HEK293 (cell line): Measurements from ENCODE around the gene HSD3B1.

Experiments used
- CTCF ChIA-PET: fragments of 350-600 bp; formaldehyde crosslinking; extraction: SDS; loops from one replicate; lab custom pipeline; 2021; ENCODE audit warnings: antibody characterized with exemption; lab: Yijun Ruan, JAX
- POLR2A ChIA-PET: fragments of 300-600 bp; formaldehyde crosslinking; extraction: SDS; loops from one replicate; lab custom pipeline; 2020; ENCODE audit warnings: antibody characterized with exemption, inconsistent platforms; lab: Yijun Ruan, JAX
- H3K27ac ChIP-seq: fragments of 200-500 bp; sonication (Bioruptor generic); 2 replicates; pipeline ENCODE4 v1.5.1; 2014; ENCODE audit warnings: low read depth, low read length, control low read depth, inconsistent platforms; ENCODE audit errors: extremely low read depth
- H3K36me3 ChIP-seq, 2 experiments: fragments of 200-500 bp in 1 of 2; sonication (Bioruptor generic) in 1 of 2; 1 replicate in 1 of 2; 2 replicates in 1 of 2; pipeline ENCODE4 v1.5.1; 2014 to 2017; ENCODE audit warnings: inconsistent platforms in 2 of 2, low read length in 2 of 2; ENCODE audit not compliant: control insufficient read depth in 2 of 2, insufficient read depth in 1 of 2
- H3K4me1 ChIP-seq: fragments of 200-500 bp; sonication (Bioruptor generic); 2 replicates; pipeline ENCODE4 v1.5.1; 2014; ENCODE audit warnings: mild to moderate bottlenecking, low read length, inconsistent platforms; ENCODE audit not compliant: control insufficient read depth, insufficient read depth
- H3K4me3 ChIP-seq: 2 replicates; pipeline ENCODE4 v1.5.1; 2011; ENCODE audit warnings: low read depth, mild to moderate bottlenecking, control low read depth, low read length, moderate library complexity
- H3K9me3 ChIP-seq: fragments of 200-500 bp; sonication (Bioruptor generic); 2 replicates; pipeline ENCODE4 v1.5.1; 2014; ENCODE audit warnings: low read depth, low read length, inconsistent platforms; ENCODE audit not compliant: control insufficient read depth, insufficient read depth
- KLF10 ChIP-seq: fragments of 450-650 bp; IDR thresholded peaks from 2 replicates; pipeline ENCODE4 v1.5.1; 2018; ENCODE audit warnings: missing biosample characterization, mild to moderate bottlenecking, missing genetic modification characterization
- KLF7 ChIP-seq: fragments of 450-650 bp; formaldehyde crosslinking; IDR thresholded peaks from 2 replicates; pipeline ENCODE4 v1.5.1; 2016; ENCODE audit warnings: missing biosample characterization, missing genetic modification characterization, borderline replicate concordance
- KLF8 ChIP-seq: fragments of 450-650 bp; formaldehyde crosslinking; IDR thresholded peaks from 2 replicates; pipeline ENCODE4 v1.5.1; 2016; ENCODE audit warnings: missing biosample characterization, missing genetic modification characterization
- MZF1 ChIP-seq: fragments of 450-650 bp; formaldehyde crosslinking; IDR thresholded peaks from 2 replicates; pipeline ENCODE4 v1.5.1; 2017; ENCODE audit warnings: missing biosample characterization, missing genetic modification characterization, borderline replicate concordance
- SETDB1 ChIP-seq: IDR thresholded peaks from one replicate; pipeline ENCODE4 v1.6.1; 2017; ENCODE audit warnings: mild to moderate bottlenecking, low read length, moderate library complexity, mixed read lengths; ENCODE audit not compliant: insufficient read length
- ZBTB20 ChIP-seq: fragments of 450-650 bp; formaldehyde crosslinking; IDR thresholded peaks from 2 replicates; pipeline ENCODE4 v1.5.1; 2016; ENCODE audit warnings: missing biosample characterization, missing genetic modification characterization
- ZBTB7A ChIP-seq: fragments of 450-650 bp; formaldehyde crosslinking; IDR thresholded peaks from 2 replicates; pipeline ENCODE4 v1.5.1; 2016; ENCODE audit warnings: low read depth, missing biosample characterization, missing genetic modification characterization
- ZFP37 ChIP-seq: fragments of 450-650 bp; formaldehyde crosslinking; IDR thresholded peaks from 2 replicates; pipeline ENCODE4 v1.5.1; 2016; ENCODE audit warnings: missing biosample characterization, missing genetic modification characterization
- ZNF169 ChIP-seq: fragments of 450-650 bp; formaldehyde crosslinking; IDR thresholded peaks from 2 replicates; pipeline ENCODE4 v1.5.1; 2016; ENCODE audit warnings: missing biosample characterization, missing genetic modification characterization
- ZNF2 ChIP-seq: fragments of 450-650 bp; formaldehyde crosslinking; IDR thresholded peaks from 2 replicates; pipeline ENCODE4 v1.5.1; 2016; ENCODE audit warnings: missing biosample characterization, missing genetic modification characterization
- ZNF211 ChIP-seq: fragments of 450-650 bp; formaldehyde crosslinking; IDR thresholded peaks from 2 replicates; pipeline ENCODE4 v1.5.1; 2016; ENCODE audit warnings: low read depth, missing biosample characterization, missing genetic modification characterization
- ZNF350 ChIP-seq: fragments of 450-650 bp; formaldehyde crosslinking; IDR thresholded peaks from 2 replicates; pipeline ENCODE4 v1.5.0; 2017; ENCODE audit warnings: missing biosample characterization, mild to moderate bottlenecking, missing genetic modification characterization
- ZNF354C ChIP-seq: fragments of 450-650 bp; formaldehyde crosslinking; IDR thresholded peaks from 2 replicates; pipeline ENCODE4 v1.5.1; 2016; ENCODE audit warnings: missing biosample characterization, missing genetic modification characterization, low read depth, borderline replicate concordance
- ZNF366 ChIP-seq: fragments of 450-650 bp; formaldehyde crosslinking; conservative IDR thresholded peaks from 2 replicates; pipeline ENCODE4 v1.5.1; 2016; ENCODE audit warnings: missing biosample characterization, missing genetic modification characterization
- ZNF48 ChIP-seq: fragments of 450-650 bp; formaldehyde crosslinking; IDR thresholded peaks from 2 replicates; pipeline ENCODE4 v1.5.1; 2016; ENCODE audit warnings: missing biosample characterization, missing genetic modification characterization
- ZNF571 ChIP-seq: fragments of 450-650 bp; formaldehyde crosslinking; IDR thresholded peaks from 2 replicates; pipeline ENCODE4 v1.5.0; 2017; ENCODE audit warnings: missing biosample characterization, missing genetic modification characterization
- ZNF629 ChIP-seq: fragments of 450-650 bp; formaldehyde crosslinking; IDR thresholded peaks from 2 replicates; pipeline ENCODE4 v1.5.1; 2017; ENCODE audit warnings: missing biosample characterization, missing genetic modification characterization
- ZNF670 ChIP-seq: fragments of 450-650 bp; formaldehyde crosslinking; IDR thresholded peaks from 2 replicates; pipeline ENCODE4 v1.5.1; 2016; ENCODE audit warnings: missing biosample characterization, missing genetic modification characterization, low read depth
- ZNF747 ChIP-seq: fragments of 450-650 bp; formaldehyde crosslinking; IDR thresholded peaks from 2 replicates; pipeline ENCODE4 v1.5.1; 2016; ENCODE audit warnings: missing biosample characterization, missing genetic modification characterization
- ZNF776 ChIP-seq: fragments of 450-650 bp; formaldehyde crosslinking; IDR thresholded peaks from 2 replicates; pipeline ENCODE4 v1.5.0; 2017; ENCODE audit warnings: missing biosample characterization, missing genetic modification characterization, borderline replicate concordance
- ZNF785 ChIP-seq: fragments of 450-650 bp; formaldehyde crosslinking; IDR thresholded peaks from 2 replicates; pipeline ENCODE4 v1.5.1; 2016; ENCODE audit warnings: missing biosample characterization, missing genetic modification characterization
- TF ChIP-seq, protein P1 (sequence below): fragments of 450-650 bp; formaldehyde crosslinking; IDR thresholded peaks from 2 replicates; pipeline ENCODE4 v1.5.1; 2016; ENCODE audit warnings: missing biosample characterization, missing genetic modification characterization
- TF ChIP-seq, protein P2 (sequence below): fragments of 450-650 bp; formaldehyde crosslinking; IDR thresholded peaks from 2 replicates; pipeline ENCODE4 v1.5.1; 2017; ENCODE audit warnings: missing biosample characterization, mild to moderate bottlenecking, missing genetic modification characterization, moderate library complexity
- TF ChIP-seq, protein P3 (sequence below): fragments of 450-650 bp; formaldehyde crosslinking; IDR thresholded peaks from 2 replicates; pipeline ENCODE4 v1.5.1; 2017; ENCODE audit warnings: missing biosample characterization, missing genetic modification characterization
- TF ChIP-seq, protein P4 (sequence below): fragments of 450-650 bp; formaldehyde crosslinking; IDR thresholded peaks from 2 replicates; pipeline ENCODE4 v1.5.1; 2016; ENCODE audit warnings: missing biosample characterization, missing genetic modification characterization, borderline replicate concordance

The HSD3B1 gene

DNA sequence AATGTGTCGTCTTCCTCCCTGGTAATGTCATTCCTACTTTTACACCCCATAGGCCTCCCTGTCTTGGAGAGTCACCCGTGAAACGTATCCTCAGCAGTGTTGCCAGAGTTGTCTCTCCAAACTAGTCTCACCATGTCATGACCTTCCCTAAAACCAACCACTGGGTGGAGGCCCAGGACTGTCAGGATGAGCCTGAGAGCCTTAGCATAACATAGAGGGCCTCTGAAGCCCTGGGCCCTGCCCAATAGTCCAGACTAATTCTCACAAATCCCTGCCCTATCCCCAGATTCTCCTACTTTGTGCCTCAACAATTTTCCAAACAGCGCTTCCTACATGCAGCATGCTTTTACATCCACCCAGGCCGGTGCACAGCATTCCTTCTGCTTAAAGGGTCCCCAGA, 29.3 kb upstream of the HSD3B1 start:
- H3K9me3 ChIP-seq = no peaks in the 10 kb centered on the region
- H3K27ac ChIP-seq = no peak overlapping the region
- no peak overlapping the region for H3K4me3 ChIP-seq
- no peaks in the 10 kb centered on the region for H3K4me1 ChIP-seq
- no peaks in the 10 kb centered on the region for H3K36me3 ChIP-seq
- TF ChIP-seq, protein P1, sequence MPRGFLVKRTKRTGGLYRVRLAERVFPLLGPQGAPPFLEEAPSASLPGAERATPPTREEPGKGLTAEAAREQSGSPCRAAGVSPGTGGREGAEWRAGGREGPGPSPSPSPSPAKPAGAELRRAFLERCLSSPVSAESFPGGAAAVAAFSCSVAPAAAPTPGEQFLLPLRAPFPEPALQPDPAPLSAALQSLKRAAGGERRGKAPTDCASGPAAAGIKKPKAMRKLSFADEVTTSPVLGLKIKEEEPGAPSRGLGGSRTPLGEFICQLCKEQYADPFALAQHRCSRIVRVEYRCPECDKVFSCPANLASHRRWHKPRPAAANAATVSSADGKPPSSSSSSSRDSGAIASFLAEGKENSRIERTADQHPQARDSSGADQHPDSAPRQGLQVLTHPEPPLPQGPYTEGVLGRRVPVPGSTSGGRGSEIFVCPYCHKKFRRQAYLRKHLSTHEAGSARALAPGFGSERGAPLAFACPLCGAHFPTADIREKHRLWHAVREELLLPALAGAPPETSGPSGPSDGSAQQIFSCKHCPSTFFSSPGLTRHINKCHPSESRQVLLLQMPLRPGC (tag by site-specific recombination) = no peak
- TF ChIP-seq KLF10 (tag by site-specific recombination) = no peak
- TF ChIP-seq ZNF169 (tag by site-specific recombination) = no peak
- no peak for TF ChIP-seq ZNF629 (tag by site-specific recombination)
- TF ChIP-seq ZBTB20 = no peak
- TF ChIP-seq ZNF211 (tag by site-specific recombination) = no peak
- TF ChIP-seq KLF8 (tag by site-specific recombination) = no peak
- TF ChIP-seq ZNF571 (tag by site-specific recombination) = no peak
- TF ChIP-seq ZNF785 = no peak
- no peak for TF ChIP-seq ZNF747
- TF ChIP-seq ZFP37 = no peak
- no peak for TF ChIP-seq ZNF48
- no peak for TF ChIP-seq ZBTB7A (tag by site-specific recombination)
- ChIA-PET POLR2A (no interaction called here), CTCF (interaction anchor here (1.4 to 3.2 kb wide), 2 partner anchors 11 to 66 kb away, joined by 3 to 12 read pairs; no protein-coding TSS in a partner anchor)

DNA sequence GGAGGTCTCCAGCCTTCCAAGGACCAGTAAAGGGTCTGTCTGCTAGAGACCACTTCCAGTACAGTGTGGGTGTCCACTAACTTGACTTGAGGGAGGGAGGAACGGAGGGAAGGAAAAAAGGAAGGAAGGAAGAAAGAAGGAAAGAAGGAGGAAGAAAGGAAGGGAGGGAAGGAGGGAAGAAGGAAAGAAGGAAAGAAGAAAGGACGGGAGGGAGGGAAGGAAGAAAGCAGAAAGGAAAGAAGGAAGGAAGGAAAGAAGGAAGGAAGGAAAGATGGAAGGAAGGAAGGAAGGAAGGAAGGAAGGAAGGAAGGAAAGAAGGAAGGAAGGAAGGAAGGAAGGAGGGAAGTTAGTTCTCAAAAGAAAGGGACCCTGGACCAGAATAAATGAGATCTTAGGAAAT, 26.8 kb upstream of the HSD3B1 start:
- TF ChIP-seq MZF1 (tag by site-specific recombination) (no peak), ZNF366 (tag by site-specific recombination) (peak; percentile 86)
- H3K36me3 ChIP-seq = no peaks in the 10 kb centered on the region
- no peaks in the 10 kb centered on the region for H3K9me3 ChIP-seq
- ChIA-PET CTCF (interaction anchor here (0.6 to 0.9 kb wide), 2 partner anchors 214 to 488 kb away, joined by 3 to 6 read pairs; no protein-coding TSS in a partner anchor), POLR2A (no interaction called here)
- no peaks in the 10 kb centered on the region for H3K4me1 ChIP-seq
- H3K4me3 ChIP-seq = no peak overlapping the region
- no peak overlapping the region for H3K27ac ChIP-seq

DNA sequence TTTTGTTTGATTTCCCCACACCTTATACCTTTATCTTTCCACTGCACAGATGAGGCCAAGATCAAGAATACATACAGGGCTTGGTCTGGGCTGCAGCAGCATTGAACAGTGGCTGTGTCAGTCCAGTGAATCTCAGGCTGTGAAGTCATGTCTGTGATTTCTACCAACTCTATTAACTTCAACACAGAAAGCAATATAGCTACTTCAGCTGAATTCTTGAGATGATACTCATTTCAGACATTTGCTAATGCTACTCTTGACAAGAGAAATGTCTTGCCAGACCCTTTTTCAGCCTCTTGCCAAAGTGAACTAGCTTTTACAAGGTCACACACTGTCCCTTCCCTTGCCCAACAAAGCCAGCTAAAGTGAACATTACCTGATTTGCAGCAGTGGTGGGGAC, 25.1 kb upstream of the HSD3B1 start:
- H3K27ac ChIP-seq = no peak overlapping the region
- H3K4me3 ChIP-seq = no peak overlapping the region
- ChIA-PET CTCF (interaction anchor here (0.7 to 1.1 kb wide), 2 partner anchors 62 to 101 kb away, joined by 3 read pairs; no protein-coding TSS in a partner anchor), POLR2A (no interaction called here)
- H3K4me1 ChIP-seq = no peaks in the 10 kb centered on the region
- H3K9me3 ChIP-seq = no peaks in the 10 kb centered on the region
- no peaks in the 10 kb centered on the region for H3K36me3 ChIP-seq
- TF ChIP-seq, protein P2, sequence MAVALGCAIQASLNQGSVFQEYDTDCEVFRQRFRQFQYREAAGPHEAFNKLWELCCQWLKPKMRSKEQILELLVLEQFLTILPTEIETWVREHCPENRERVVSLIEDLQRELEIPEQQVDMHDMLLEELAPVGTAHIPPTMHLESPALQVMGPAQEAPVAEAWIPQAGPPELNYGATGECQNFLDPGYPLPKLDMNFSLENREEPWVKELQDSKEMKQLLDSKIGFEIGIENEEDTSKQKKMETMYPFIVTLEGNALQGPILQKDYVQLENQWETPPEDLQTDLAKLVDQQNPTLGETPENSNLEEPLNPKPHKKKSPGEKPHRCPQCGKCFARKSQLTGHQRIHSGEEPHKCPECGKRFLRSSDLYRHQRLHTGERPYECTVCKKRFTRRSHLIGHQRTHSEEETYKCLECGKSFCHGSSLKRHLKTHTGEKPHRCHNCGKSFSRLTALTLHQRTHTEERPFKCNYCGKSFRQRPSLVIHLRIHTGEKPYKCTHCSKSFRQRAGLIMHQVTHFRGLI (tag by site-specific recombination) = no peak
- no peak for TF ChIP-seq KLF7 (tag by site-specific recombination)
- TF ChIP-seq, protein P3, sequence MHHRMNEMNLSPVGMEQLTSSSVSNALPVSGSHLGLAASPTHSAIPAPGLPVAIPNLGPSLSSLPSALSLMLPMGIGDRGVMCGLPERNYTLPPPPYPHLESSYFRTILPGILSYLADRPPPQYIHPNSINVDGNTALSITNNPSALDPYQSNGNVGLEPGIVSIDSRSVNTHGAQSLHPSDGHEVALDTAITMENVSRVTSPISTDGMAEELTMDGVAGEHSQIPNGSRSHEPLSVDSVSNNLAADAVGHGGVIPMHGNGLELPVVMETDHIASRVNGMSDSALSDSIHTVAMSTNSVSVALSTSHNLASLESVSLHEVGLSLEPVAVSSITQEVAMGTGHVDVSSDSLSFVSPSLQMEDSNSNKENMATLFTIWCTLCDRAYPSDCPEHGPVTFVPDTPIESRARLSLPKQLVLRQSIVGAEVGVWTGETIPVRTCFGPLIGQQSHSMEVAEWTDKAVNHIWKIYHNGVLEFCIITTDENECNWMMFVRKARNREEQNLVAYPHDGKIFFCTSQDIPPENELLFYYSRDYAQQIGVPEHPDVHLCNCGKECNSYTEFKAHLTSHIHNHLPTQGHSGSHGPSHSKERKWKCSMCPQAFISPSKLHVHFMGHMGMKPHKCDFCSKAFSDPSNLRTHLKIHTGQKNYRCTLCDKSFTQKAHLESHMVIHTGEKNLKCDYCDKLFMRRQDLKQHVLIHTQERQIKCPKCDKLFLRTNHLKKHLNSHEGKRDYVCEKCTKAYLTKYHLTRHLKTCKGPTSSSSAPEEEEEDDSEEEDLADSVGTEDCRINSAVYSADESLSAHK = no peak
- TF ChIP-seq, protein P4, sequence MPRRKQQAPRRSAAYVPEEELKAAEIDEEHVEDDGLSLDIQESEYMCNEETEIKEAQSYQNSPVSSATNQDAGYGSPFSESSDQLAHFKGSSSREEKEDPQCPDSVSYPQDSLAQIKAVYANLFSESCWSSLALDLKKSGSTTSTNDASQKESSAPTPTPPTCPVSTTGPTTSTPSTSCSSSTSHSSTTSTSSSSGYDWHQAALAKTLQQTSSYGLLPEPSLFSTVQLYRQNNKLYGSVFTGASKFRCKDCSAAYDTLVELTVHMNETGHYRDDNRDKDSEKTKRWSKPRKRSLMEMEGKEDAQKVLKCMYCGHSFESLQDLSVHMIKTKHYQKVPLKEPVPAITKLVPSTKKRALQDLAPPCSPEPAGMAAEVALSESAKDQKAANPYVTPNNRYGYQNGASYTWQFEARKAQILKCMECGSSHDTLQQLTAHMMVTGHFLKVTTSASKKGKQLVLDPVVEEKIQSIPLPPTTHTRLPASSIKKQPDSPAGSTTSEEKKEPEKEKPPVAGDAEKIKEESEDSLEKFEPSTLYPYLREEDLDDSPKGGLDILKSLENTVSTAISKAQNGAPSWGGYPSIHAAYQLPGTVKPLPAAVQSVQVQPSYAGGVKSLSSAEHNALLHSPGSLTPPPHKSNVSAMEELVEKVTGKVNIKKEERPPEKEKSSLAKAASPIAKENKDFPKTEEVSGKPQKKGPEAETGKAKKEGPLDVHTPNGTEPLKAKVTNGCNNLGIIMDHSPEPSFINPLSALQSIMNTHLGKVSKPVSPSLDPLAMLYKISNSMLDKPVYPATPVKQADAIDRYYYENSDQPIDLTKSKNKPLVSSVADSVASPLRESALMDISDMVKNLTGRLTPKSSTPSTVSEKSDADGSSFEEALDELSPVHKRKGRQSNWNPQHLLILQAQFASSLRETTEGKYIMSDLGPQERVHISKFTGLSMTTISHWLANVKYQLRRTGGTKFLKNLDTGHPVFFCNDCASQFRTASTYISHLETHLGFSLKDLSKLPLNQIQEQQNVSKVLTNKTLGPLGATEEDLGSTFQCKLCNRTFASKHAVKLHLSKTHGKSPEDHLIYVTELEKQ (tag by site-specific recombination) = no peak
- TF ChIP-seq ZNF670 (tag by site-specific recombination) = no peak
- TF ChIP-seq ZNF354C (tag by site-specific recombination) = no peak
- TF ChIP-seq ZNF350 (tag by site-specific recombination) = no peak
- TF ChIP-seq ZNF776 (tag by site-specific recombination) = no peak
- TF ChIP-seq SETDB1 = no peak
- no peak for TF ChIP-seq ZNF2 (tag by site-specific recombination)
